ENCODE results near the gene DIP2B. TPM values are rescaled to one million over a fixed set of nuclear protein-coding genes. Genes with fewer than 3 reads are reported as not detected.

Gene DIP2B
- total RNA-seq, 1 donor from 2014 or later = 39.3 TPM

GRCh38 chr12:50523772-50524171 lies 19.0 kb downstream of the DIP2B start:
- no peak for DNase-seq (ENCODE audit: low read depth)
- Histone ChIP-seq H3K36me3 (ENCODE audit: control insufficient read depth, insufficient read depth, low read length) (no peaks in the 10 kb centered on the region), H3K4me3 (ENCODE audit: low read depth, low read length) (no peak overlapping the region), H3K27me3 (ENCODE audit: control insufficient read depth, insufficient read depth, low read length) (no peaks in the 10 kb centered on the region)
- TF ChIP-seq, protein P1, sequence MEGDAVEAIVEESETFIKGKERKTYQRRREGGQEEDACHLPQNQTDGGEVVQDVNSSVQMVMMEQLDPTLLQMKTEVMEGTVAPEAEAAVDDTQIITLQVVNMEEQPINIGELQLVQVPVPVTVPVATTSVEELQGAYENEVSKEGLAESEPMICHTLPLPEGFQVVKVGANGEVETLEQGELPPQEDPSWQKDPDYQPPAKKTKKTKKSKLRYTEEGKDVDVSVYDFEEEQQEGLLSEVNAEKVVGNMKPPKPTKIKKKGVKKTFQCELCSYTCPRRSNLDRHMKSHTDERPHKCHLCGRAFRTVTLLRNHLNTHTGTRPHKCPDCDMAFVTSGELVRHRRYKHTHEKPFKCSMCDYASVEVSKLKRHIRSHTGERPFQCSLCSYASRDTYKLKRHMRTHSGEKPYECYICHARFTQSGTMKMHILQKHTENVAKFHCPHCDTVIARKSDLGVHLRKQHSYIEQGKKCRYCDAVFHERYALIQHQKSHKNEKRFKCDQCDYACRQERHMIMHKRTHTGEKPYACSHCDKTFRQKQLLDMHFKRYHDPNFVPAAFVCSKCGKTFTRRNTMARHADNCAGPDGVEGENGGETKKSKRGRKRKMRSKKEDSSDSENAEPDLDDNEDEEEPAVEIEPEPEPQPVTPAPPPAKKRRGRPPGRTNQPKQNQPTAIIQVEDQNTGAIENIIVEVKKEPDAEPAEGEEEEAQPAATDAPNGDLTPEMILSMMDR (IDR thresholded peaks at IDR 0.05; ENCODE audit: insufficient read depth, low read length, poor library complexity, severe bottlenecking) = no peak

GRCh38 chr12:50524621-50525020 lies 19.8 kb downstream of the DIP2B start:
- Histone ChIP-seq H3K36me3 (ENCODE audit: control insufficient read depth, insufficient read depth, low read length) (no peaks in the 10 kb centered on the region), H3K4me3 (ENCODE audit: low read depth, low read length) (no peak overlapping the region), H3K27me3 (ENCODE audit: control insufficient read depth, insufficient read depth, low read length) (no peaks in the 10 kb centered on the region)
- TF ChIP-seq, protein P1 (IDR thresholded peaks at IDR 0.05; ENCODE audit: insufficient read depth, low read length, poor library complexity, severe bottlenecking) = no peak
- DNase-seq (ENCODE audit: low read depth) = no peak

DNA sequence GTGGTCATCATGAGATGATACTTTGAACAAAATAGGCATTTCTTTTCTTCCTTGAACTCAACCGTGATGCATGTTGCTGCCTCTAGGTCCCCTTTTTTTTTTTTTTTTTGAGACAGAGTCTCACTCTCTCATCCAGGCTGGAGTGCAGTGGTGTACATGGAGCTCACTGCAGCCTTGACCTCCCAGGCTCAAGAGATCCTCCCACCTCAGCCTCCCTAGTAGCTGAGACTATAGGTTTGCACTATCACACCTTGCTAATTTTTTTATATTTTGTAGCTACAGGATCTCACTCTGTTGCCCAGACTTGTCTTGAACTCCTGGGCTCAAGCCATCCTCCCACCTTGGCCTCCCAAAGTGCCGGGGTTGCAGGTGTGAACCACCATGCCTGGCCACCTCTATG lies 20.6 kb downstream of the DIP2B start:
- DNase-seq (ENCODE audit: low read depth) = no peak
- Histone ChIP-seq H3K36me3 (ENCODE audit: control insufficient read depth, insufficient read depth, low read length) (no peaks in the 10 kb centered on the region), H3K27me3 (ENCODE audit: control insufficient read depth, insufficient read depth, low read length) (no peaks in the 10 kb centered on the region), H3K4me3 (ENCODE audit: low read depth, low read length) (no peak overlapping the region)
- TF ChIP-seq, protein P1 (IDR thresholded peaks at IDR 0.05; ENCODE audit: insufficient read depth, low read length, poor library complexity, severe bottlenecking) = no peak

DNA sequence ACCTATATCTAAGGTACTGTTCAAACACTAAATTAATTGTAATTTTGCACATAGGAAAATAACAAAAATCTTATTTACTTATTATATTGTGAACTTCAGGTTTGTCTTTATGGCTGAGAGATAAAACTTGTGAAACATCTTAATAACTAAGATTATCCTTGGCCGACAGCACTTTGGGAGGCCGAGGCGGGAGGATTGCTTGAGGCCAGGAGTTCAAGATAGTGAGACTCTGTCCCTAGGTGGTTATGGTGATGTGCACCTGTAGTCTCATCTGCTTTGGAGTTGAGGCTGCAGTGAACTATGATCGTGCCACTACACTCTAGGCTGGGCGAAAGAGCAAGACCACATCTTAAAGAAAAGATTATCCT lies 22.6 kb downstream of the DIP2B start:
- Histone ChIP-seq H3K27me3 (ENCODE audit: control insufficient read depth, insufficient read depth, low read length) (no peaks in the 10 kb centered on the region), H3K36me3 (ENCODE audit: control insufficient read depth, insufficient read depth, low read length) (no peaks in the 10 kb centered on the region), H3K4me3 (ENCODE audit: low read depth, low read length) (no peak overlapping the region)
- DNase-seq (ENCODE audit: low read depth) = no peak
- TF ChIP-seq, protein P1 (IDR thresholded peaks at IDR 0.05; ENCODE audit: insufficient read depth, low read length, poor library complexity, severe bottlenecking) = no peak

GRCh38 chr12:50528800-50529199 lies 24.0 kb downstream of the DIP2B start:
- Histone ChIP-seq H3K27me3 (ENCODE audit: control insufficient read depth, insufficient read depth, low read length) (no peaks in the 10 kb centered on the region), H3K4me3 (ENCODE audit: low read depth, low read length) (no peak overlapping the region), H3K36me3 (ENCODE audit: control insufficient read depth, insufficient read depth, low read length) (no peaks in the 10 kb centered on the region)
- TF ChIP-seq, protein P1 (IDR thresholded peaks at IDR 0.05; ENCODE audit: insufficient read depth, low read length, poor library complexity, severe bottlenecking) = no peak
- DNase-seq (ENCODE audit: low read depth) = no peak

DNA sequence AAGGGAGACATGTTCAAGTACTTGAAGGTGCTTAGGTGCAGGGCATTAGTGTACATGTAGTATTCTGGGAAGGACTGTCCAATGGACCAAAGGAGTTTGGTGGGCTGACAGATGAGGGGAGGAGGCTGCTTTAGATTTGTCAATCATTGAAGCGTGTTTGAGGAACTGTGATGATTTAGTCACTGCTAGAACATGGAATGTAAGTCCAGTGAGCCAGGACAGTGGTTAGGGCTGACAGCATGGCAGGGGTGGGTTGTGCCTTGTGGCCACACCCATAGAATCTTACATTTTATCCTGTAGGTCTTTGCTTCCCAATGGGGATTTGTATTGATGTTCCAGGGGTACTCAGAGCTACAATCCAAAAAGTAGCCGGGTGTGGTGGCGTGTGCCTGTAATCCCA lies 24.6 kb downstream of the DIP2B start:
- no peak for DNase-seq (ENCODE audit: low read depth)
- Histone ChIP-seq H3K27me3 (ENCODE audit: control insufficient read depth, insufficient read depth, low read length) (no peaks in the 10 kb centered on the region), H3K4me3 (ENCODE audit: low read depth, low read length) (no peak overlapping the region), H3K36me3 (ENCODE audit: control insufficient read depth, insufficient read depth, low read length) (no peaks in the 10 kb centered on the region)
- TF ChIP-seq, protein P1 (IDR thresholded peaks at IDR 0.05; ENCODE audit: insufficient read depth, low read length, poor library complexity, severe bottlenecking) = no peak

All from kidney epithelial cell (primary cell).